Astrocyte (in vitro differentiated cells and primary cell): Measurements from ENCODE around the gene STARD13. TPM values are rescaled to one million over a fixed set of nuclear protein-coding genes. Genes with fewer than 3 reads are reported as not detected.

Experiments
- DNase-seq: peaks from one replicate; pipeline ENCODE4 v3.0.0-alpha.2; 2010; ENCODE audit warnings: low read depth
- FAIRE-seq: peaks from 2 replicates; lab custom pipeline; 2011; peaks lifted over from hg19 to GRCh38; lab: Jason Lieb, UNC
- H2AFZ ChIP-seq: 2 replicates; pipeline ENCODE4 v1.6.0; 2012; ENCODE audit warnings: low read depth, low read length, inconsistent platforms
- H3K27ac ChIP-seq: 2 replicates; pipeline ENCODE4 v1.5.1; 2011; ENCODE audit warnings: low read depth, low read length, inconsistent platforms
- H3K27me3 ChIP-seq: 2 replicates; pipeline ENCODE4 v1.6.0; 2011; ENCODE audit warnings: low read length, inconsistent platforms; ENCODE audit not compliant: insufficient read depth
- H3K36me3 ChIP-seq: 2 replicates; pipeline ENCODE4 v1.5.1; 2011; ENCODE audit warnings: low read length, inconsistent platforms; ENCODE audit not compliant: insufficient read depth
- H3K4me1 ChIP-seq: 2 replicates; pipeline ENCODE4 v1.5.1; 2011; ENCODE audit warnings: low read length, inconsistent platforms; ENCODE audit not compliant: insufficient read depth
- H3K4me2 ChIP-seq: 2 replicates; pipeline ENCODE4 v1.6.0; 2012; ENCODE audit warnings: low read length, inconsistent platforms
- H3K4me3 ChIP-seq: 2 replicates; pipeline ENCODE4 v1.5.1; 2011; ENCODE audit warnings: low read depth, mild to moderate bottlenecking, low read length, inconsistent platforms; ENCODE audit not compliant: insufficient read depth
- H3K79me2 ChIP-seq: 2 replicates; pipeline ENCODE4 v1.6.0; 2012; ENCODE audit warnings: mild to moderate bottlenecking, low read length, inconsistent platforms; ENCODE audit not compliant: insufficient read depth
- H3K9ac ChIP-seq: 2 replicates; pipeline ENCODE4 v1.6.0; 2012; ENCODE audit warnings: mild to moderate bottlenecking, low read length, inconsistent platforms
- H3K9me3 ChIP-seq: 2 replicates; pipeline ENCODE4 v1.5.1; 2012; ENCODE audit warnings: low read depth, mild to moderate bottlenecking, low read length, inconsistent platforms; ENCODE audit not compliant: insufficient read depth
- H4K20me1 ChIP-seq: 2 replicates; pipeline ENCODE4 v1.6.0; 2012; ENCODE audit warnings: low read length, inconsistent platforms; ENCODE audit not compliant: insufficient read depth
- H3K27ac Mint-ChIP-seq: one replicate; pipeline ENCODE4 v1.8.0; 2021; ENCODE audit warnings: mild to moderate bottlenecking, mixed read lengths; ENCODE audit not compliant: unreplicated experiment
- H3K27me3 Mint-ChIP-seq: one replicate; pipeline ENCODE4 v1.8.0; 2021; ENCODE audit warnings: low read depth, mixed read lengths; ENCODE audit not compliant: unreplicated experiment
- H3K36me3 Mint-ChIP-seq: one replicate; pipeline ENCODE4 v1.8.0; 2021; ENCODE audit warnings: low read depth, mixed read lengths; ENCODE audit not compliant: unreplicated experiment
- H3K4me1 Mint-ChIP-seq: one replicate; pipeline ENCODE4 v1.8.0; 2021; ENCODE audit warnings: low read depth, mixed read lengths; ENCODE audit not compliant: unreplicated experiment
- H3K4me3 Mint-ChIP-seq: one replicate; pipeline ENCODE4 v1.8.0; 2021; ENCODE audit warnings: mild to moderate bottlenecking, moderate library complexity, mixed read lengths; ENCODE audit not compliant: unreplicated experiment
- H3K9me3 Mint-ChIP-seq: one replicate; pipeline ENCODE4 v1.8.0; 2021; ENCODE audit warnings: mild to moderate bottlenecking, mixed read lengths; ENCODE audit not compliant: unreplicated experiment
- CTCF ChIP-seq: IDR thresholded peaks from 2 replicates; pipeline ENCODE4 v1.5.1; 2011; ENCODE audit warnings: low read depth, mild to moderate bottlenecking, inconsistent platforms, low read length, moderate library complexity; ENCODE audit not compliant: insufficient read depth
- EZH2 ChIP-seq: IDR thresholded peaks from 2 replicates; pipeline ENCODE4 v1.6.1; 2012; ENCODE audit warnings: mild to moderate bottlenecking, low read length, inconsistent platforms; ENCODE audit not compliant: insufficient read depth
- total RNA-seq: library from RNA; stranded (reverse); gene quantifications from 2 replicates; pipeline ENCODE4 v1.2.1, GENCODE V29; 2021

The STARD13 gene
- total RNA-seq, 1 donor from 2014 or later, result 30.1 TPM

DNA sequence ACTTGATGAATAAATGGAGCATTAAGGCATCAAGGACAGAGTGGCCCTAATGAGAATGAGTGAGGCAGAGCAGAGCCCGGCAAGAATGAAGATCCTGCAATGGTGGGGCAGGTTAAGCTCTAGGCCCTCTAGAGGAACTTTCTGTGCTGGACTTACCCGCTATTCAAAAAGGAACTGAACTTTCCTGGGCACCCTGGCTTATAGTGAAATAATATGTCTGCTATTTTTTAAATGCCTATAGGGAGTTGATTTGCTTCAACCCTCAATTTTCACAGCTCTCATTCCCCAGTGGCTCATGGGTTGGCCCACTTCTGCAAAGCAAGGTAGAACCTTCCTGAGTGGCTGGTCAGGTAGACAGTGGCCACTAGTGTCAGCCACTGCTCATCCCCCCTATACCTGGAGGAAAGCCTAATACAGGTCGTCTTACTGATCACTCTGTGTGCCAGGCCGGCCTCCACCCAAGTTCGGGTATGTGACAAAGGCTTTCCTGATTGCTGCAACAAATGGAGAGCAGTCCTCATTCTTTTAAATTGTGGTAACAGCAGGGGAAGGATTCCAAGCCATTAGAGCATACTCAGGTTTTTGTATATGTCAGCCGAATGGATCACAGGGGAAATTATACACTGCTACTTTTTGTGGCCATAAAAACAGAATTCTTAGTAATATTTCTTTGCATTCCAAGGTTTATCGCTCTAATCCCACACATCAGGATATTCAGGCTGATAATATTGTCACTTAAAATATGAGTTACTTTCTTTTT, 166.4 kb downstream of the STARD13 start:
- no peak overlapping the region for H3K4me3 ChIP-seq
- no peaks in the 10 kb centered on the region for H4K20me1 ChIP-seq
- H3K36me3 ChIP-seq, result peaks cover 43% of the 10 kb centered on the region
- FAIRE-seq (no peak), DNase-seq (peak; percentile 74)
- no peaks in the 10 kb centered on the region for H3K27me3 ChIP-seq
- no peak for TF ChIP-seq EZH2
- TF ChIP-seq CTCF, result no peak
- Mint-ChIP-seq H3K36me3 (peaks cover 36% of the 10 kb centered on the region), H3K27ac (no peak overlapping the region), H3K27me3 (no peaks in the 10 kb centered on the region), H3K4me1 (peaks cover 12% of the 10 kb centered on the region), H3K9me3 (no peaks in the 10 kb centered on the region), H3K4me3 (no peak overlapping the region)
- H3K27ac ChIP-seq, result peak overlapping the region; percentile 54
- no peak overlapping the region for H2AFZ ChIP-seq
- H3K9me3 ChIP-seq, result no peaks in the 10 kb centered on the region
- no peak overlapping the region for H3K9ac ChIP-seq
- H3K4me1 ChIP-seq, result peaks cover 20% of the 10 kb centered on the region
- no peaks in the 10 kb centered on the region for H3K79me2 ChIP-seq
- H3K4me2 ChIP-seq, result peak overlapping the region; percentile 11

GRCh38 chr13:33116321-33117010, 169.1 kb downstream of the STARD13 start:
- Mint-ChIP-seq H3K27me3 (no peaks in the 10 kb centered on the region), H3K4me3 (no peak overlapping the region), H3K36me3 (peaks cover 35% of the 10 kb centered on the region), H3K27ac (no peak overlapping the region), H3K4me1 (no peaks in the 10 kb centered on the region), H3K9me3 (no peaks in the 10 kb centered on the region)
- DNase-seq, result no peak
- TF ChIP-seq EZH2, result no peak
- TF ChIP-seq CTCF, result no peak
- H3K4me2 ChIP-seq, result no peak overlapping the region
- H3K9me3 ChIP-seq, result no peaks in the 10 kb centered on the region
- H3K4me1 ChIP-seq, result peaks cover 16% of the 10 kb centered on the region
- H2AFZ ChIP-seq, result no peak overlapping the region
- no peaks in the 10 kb centered on the region for H3K27me3 ChIP-seq
- H3K4me3 ChIP-seq, result no peak overlapping the region
- H3K9ac ChIP-seq, result no peak overlapping the region
- H3K36me3 ChIP-seq, result peaks cover 57% of the 10 kb centered on the region
- FAIRE-seq, result no peak
- H3K79me2 ChIP-seq, result no peaks in the 10 kb centered on the region
- H3K27ac ChIP-seq, result no peak overlapping the region
- H4K20me1 ChIP-seq, result no peaks in the 10 kb centered on the region

GRCh38 chr13:33115274-33115673, 170.3 kb downstream of the STARD13 start:
- TF ChIP-seq EZH2, result no peak
- no peak for TF ChIP-seq CTCF
- Mint-ChIP-seq H3K4me1 (no peaks in the 10 kb centered on the region), H3K27me3 (no peaks in the 10 kb centered on the region), H3K27ac (no peak overlapping the region), H3K9me3 (no peaks in the 10 kb centered on the region), H3K4me3 (no peak overlapping the region), H3K36me3 (peaks cover 34% of the 10 kb centered on the region)
- no peak overlapping the region for H3K27ac ChIP-seq
- no peaks in the 10 kb centered on the region for H3K79me2 ChIP-seq
- no peak overlapping the region for H3K9ac ChIP-seq
- peaks cover 27% of the 10 kb centered on the region for H3K4me1 ChIP-seq
- H3K36me3 ChIP-seq, result peaks cover 58% of the 10 kb centered on the region
- FAIRE-seq (no peak), DNase-seq (no peak)
- no peak overlapping the region for H3K4me3 ChIP-seq
- no peaks in the 10 kb centered on the region for H3K27me3 ChIP-seq
- H4K20me1 ChIP-seq, result no peaks in the 10 kb centered on the region
- H2AFZ ChIP-seq, result no peak overlapping the region
- H3K9me3 ChIP-seq, result no peaks in the 10 kb centered on the region
- no peak overlapping the region for H3K4me2 ChIP-seq
